Measurements from ENCODE around the gene ZNF280B. TPM values are rescaled to one million over a fixed set of nuclear protein-coding genes. Genes with fewer than 3 reads are reported as not detected.
"Not testable (repeated sequence)": the region's sequence is repeated elsewhere in the genome, so short reads cannot be mapped to it uniquely, and the experiment has no call there.

The ZNF280B gene
- total and polyA plus RNA-seq, 2 donors (not counting 1 experiment from before 2014, with no cell fraction given), result 0.67 to 3.5 TPM

GRCh38 chr22:22513619-22514018 lies 5.1 kb upstream of the ZNF280B start:
- peaks cover 1% of the 10 kb centered on the region for H3K4me1 Mint-ChIP-seq
- DNase-seq, result no peak
- peaks cover 2% of the 10 kb centered on the region for H3K9me3 Mint-ChIP-seq (ENCODE audit: insufficient read depth)
- H3K27ac Mint-ChIP-seq, result no peak overlapping the region
- H4K20me1 ChIP-seq (ENCODE audit: control insufficient read depth, insufficient read depth, low read length, poor library complexity, severe bottlenecking), result no peaks in the 10 kb centered on the region
- H3K27me3 ChIP-seq (replicated peaks in 1 of 4; ENCODE audit: control extremely low read depth in 1 of 4, control insufficient read depth in 3 of 4, insufficient read depth in 4 of 4, low read length in 3 of 4), result peaks cover 0 to 10% (median 4%) of the 10 kb centered on the region in 4 experiments
- 100% methylated on average over 2 of the region's 2 CpGs for WGBS (ENCODE audit: insufficient coverage)
- intact Hi-C loops (cut with micrococcal nuclease), result no loop called here
- H3K9me3 ChIP-seq (ENCODE audit: control extremely low read depth in 1 of 3, control insufficient read depth in 2 of 3, insufficient read depth in 1 of 3, low read length in 2 of 3), result peaks cover 0 to 8% (median 5%) of the 10 kb centered on the region in 3 donors
- peaks cover 0 to 5% of the 10 kb centered on the region in 2 donors for H3K4me1 ChIP-seq (ENCODE audit: control insufficient read depth in 2 of 2, insufficient read depth in 2 of 2, low read length in 2 of 2)
- CTCF ChIA-PET, result no interaction called here
- POLR2A ChIA-PET, result no interaction called here
- no peak overlapping the region for H3K27ac ChIP-seq (ENCODE audit: low read length in 2 of 2)
- H2AFZ ChIP-seq (ENCODE audit: insufficient read depth, low read depth, low read length, poor library complexity, severe bottlenecking), result no peak overlapping the region
- ATAC-seq (ENCODE audit: low read depth), result no peak
- H3K9ac ChIP-seq (ENCODE audit: low read length), result no peak overlapping the region
- H3K4me3 ChIP-seq (ENCODE audit: control extremely low read depth in 1 of 5, extremely low read depth in 1 of 5, insufficient read depth in 1 of 5, low read depth in 2 of 5, low read length in 4 of 5), result no peak overlapping the region
- TF ChIP-seq, protein P1, sequence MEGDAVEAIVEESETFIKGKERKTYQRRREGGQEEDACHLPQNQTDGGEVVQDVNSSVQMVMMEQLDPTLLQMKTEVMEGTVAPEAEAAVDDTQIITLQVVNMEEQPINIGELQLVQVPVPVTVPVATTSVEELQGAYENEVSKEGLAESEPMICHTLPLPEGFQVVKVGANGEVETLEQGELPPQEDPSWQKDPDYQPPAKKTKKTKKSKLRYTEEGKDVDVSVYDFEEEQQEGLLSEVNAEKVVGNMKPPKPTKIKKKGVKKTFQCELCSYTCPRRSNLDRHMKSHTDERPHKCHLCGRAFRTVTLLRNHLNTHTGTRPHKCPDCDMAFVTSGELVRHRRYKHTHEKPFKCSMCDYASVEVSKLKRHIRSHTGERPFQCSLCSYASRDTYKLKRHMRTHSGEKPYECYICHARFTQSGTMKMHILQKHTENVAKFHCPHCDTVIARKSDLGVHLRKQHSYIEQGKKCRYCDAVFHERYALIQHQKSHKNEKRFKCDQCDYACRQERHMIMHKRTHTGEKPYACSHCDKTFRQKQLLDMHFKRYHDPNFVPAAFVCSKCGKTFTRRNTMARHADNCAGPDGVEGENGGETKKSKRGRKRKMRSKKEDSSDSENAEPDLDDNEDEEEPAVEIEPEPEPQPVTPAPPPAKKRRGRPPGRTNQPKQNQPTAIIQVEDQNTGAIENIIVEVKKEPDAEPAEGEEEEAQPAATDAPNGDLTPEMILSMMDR (IDR thresholded peaks at IDR 0.05), result no peak
- TF ChIP-seq EZH2 (IDR thresholded peaks at IDR 0.05; ENCODE audit: borderline replicate concordance, insufficient read depth, low read depth, low read length, poor library complexity, severe bottlenecking), result no peak
- H3K36me3 ChIP-seq (replicated peaks in 1 of 2; ENCODE audit: control extremely low read depth in 1 of 2, control insufficient read depth in 1 of 2, extremely low read depth in 1 of 2, insufficient read depth in 2 of 2, low read length in 1 of 2), result no peaks in the 10 kb centered on the region
- no peak overlapping the region for H3K4me2 ChIP-seq (replicated peaks; ENCODE audit: low read depth, low read length, poor library complexity, severe bottlenecking)
- H3K79me2 ChIP-seq (ENCODE audit: control insufficient read depth, insufficient read depth, low read length), result no peaks in the 10 kb centered on the region
- H3K4me3 Mint-ChIP-seq, result no peak overlapping the region
- peaks cover 30% of the 10 kb centered on the region for H3K27me3 Mint-ChIP-seq

GRCh38 chr22:22512951-22513350 lies 4.4 kb upstream of the ZNF280B start:
- DNase-seq (no peak), ATAC-seq (ENCODE audit: low read depth) (no peak)
- H3K4me3 Mint-ChIP-seq, result no peak overlapping the region
- 90% methylated on average over 3 of the region's 5 CpGs for WGBS (ENCODE audit: insufficient coverage)
- Histone ChIP-seq H3K9ac (ENCODE audit: low read length) (no peak overlapping the region), H2AFZ (ENCODE audit: insufficient read depth, low read depth, low read length, poor library complexity, severe bottlenecking) (no peak overlapping the region), H3K79me2 (ENCODE audit: control insufficient read depth, insufficient read depth, low read length) (no peaks in the 10 kb centered on the region), H3K4me1 (ENCODE audit: control insufficient read depth in 2 of 2, insufficient read depth in 2 of 2, low read length in 2 of 2) (peaks cover 1 to 9% of the 10 kb centered on the region in 2 donors), H3K27ac (ENCODE audit: low read length in 2 of 2) (no peak overlapping the region), H3K9me3 (ENCODE audit: control extremely low read depth in 1 of 3, control insufficient read depth in 2 of 3, insufficient read depth in 1 of 3, low read length in 2 of 3) (peaks cover 0 to 8% (median 5%) of the 10 kb centered on the region in 3 donors), H3K27me3 (replicated peaks in 1 of 4; ENCODE audit: control extremely low read depth in 1 of 4, control insufficient read depth in 3 of 4, insufficient read depth in 4 of 4, low read length in 3 of 4) (peaks cover 0 to 10% (median 4%) of the 10 kb centered on the region in 4 experiments), H3K4me3 (ENCODE audit: control extremely low read depth in 1 of 5, extremely low read depth in 1 of 5, insufficient read depth in 1 of 5, low read depth in 2 of 5, low read length in 4 of 5) (no peak overlapping the region), H3K36me3 (replicated peaks in 1 of 2; ENCODE audit: control extremely low read depth in 1 of 2, control insufficient read depth in 1 of 2, extremely low read depth in 1 of 2, insufficient read depth in 2 of 2, low read length in 1 of 2) (no peaks in the 10 kb centered on the region), H4K20me1 (ENCODE audit: control insufficient read depth, insufficient read depth, low read length, poor library complexity, severe bottlenecking) (no peaks in the 10 kb centered on the region), H3K4me2 (replicated peaks; ENCODE audit: low read depth, low read length, poor library complexity, severe bottlenecking) (no peak overlapping the region)
- CTCF ChIA-PET, result interaction anchor here (1.3 kb wide), 1 partner anchor 50 kb away, joined by 3 read pairs; no protein-coding TSS in a partner anchor
- POLR2A ChIA-PET, result no interaction called here
- peaks cover 30% of the 10 kb centered on the region for H3K27me3 Mint-ChIP-seq
- H3K27ac Mint-ChIP-seq, result no peak overlapping the region
- peaks cover 2% of the 10 kb centered on the region for H3K4me1 Mint-ChIP-seq
- intact Hi-C loops (cut with micrococcal nuclease), result no loop called here
- TF ChIP-seq, protein P1 (IDR thresholded peaks at IDR 0.05), result no peak
- TF ChIP-seq EZH2 (IDR thresholded peaks at IDR 0.05; ENCODE audit: borderline replicate concordance, insufficient read depth, low read depth, low read length, poor library complexity, severe bottlenecking), result no peak
- H3K9me3 Mint-ChIP-seq (ENCODE audit: insufficient read depth), result peaks cover 2% of the 10 kb centered on the region

- H3K4me1 Mint-ChIP-seq; CTCF ChIA-PET; H3K4me2 ChIP-seq (replicated peaks; ENCODE audit: low read depth, low read length, poor library complexity, severe bottlenecking); intact Hi-C loops (cut with micrococcal nuclease); DNase-seq; H4K20me1 ChIP-seq (ENCODE audit: control insufficient read depth, insufficient read depth, low read length, poor library complexity, severe bottlenecking); POLR2A ChIA-PET; H3K9me3 ChIP-seq (ENCODE audit: control extremely low read depth in 1 of 3, control insufficient read depth in 2 of 3, insufficient read depth in 1 of 3, low read length in 2 of 3); H2AFZ ChIP-seq (ENCODE audit: insufficient read depth, low read depth, low read length, poor library complexity, severe bottlenecking); H3K4me3 ChIP-seq (ENCODE audit: control extremely low read depth in 1 of 5, extremely low read depth in 1 of 5, insufficient read depth in 1 of 5, low read depth in 2 of 5, low read length in 4 of 5); H3K9ac ChIP-seq (ENCODE audit: low read length); ATAC-seq (ENCODE audit: low read depth); H3K27me3 ChIP-seq (replicated peaks in 1 of 4; ENCODE audit: control extremely low read depth in 1 of 4, control insufficient read depth in 3 of 4, insufficient read depth in 4 of 4, low read length in 3 of 4); H3K27ac Mint-ChIP-seq; H3K27ac ChIP-seq (ENCODE audit: low read length in 2 of 2); H3K36me3 ChIP-seq (replicated peaks in 1 of 2; ENCODE audit: control extremely low read depth in 1 of 2, control insufficient read depth in 1 of 2, extremely low read depth in 1 of 2, insufficient read depth in 2 of 2, low read length in 1 of 2); H3K9me3 Mint-ChIP-seq (ENCODE audit: insufficient read depth); H3K4me3 Mint-ChIP-seq; H3K79me2 ChIP-seq (ENCODE audit: control insufficient read depth, insufficient read depth, low read length): not testable (repeated sequence)
- peaks cover 19% of the 10 kb centered on the region for H3K27me3 Mint-ChIP-seq
- H3K4me1 ChIP-seq (ENCODE audit: control insufficient read depth in 2 of 2, insufficient read depth in 2 of 2, low read length in 2 of 2), result peaks cover 7 to 16% of the 10 kb centered on the region in 2 donors
- WGBS (ENCODE audit: insufficient coverage), result 100% methylated on average over 1 of the region's 7 CpGs
Observed at GRCh38 chr22:22510833-22511232, 2.3 kb upstream of the ZNF280B start.
